CD8-positive, alpha-beta memory T cell (primary cell): ENCODE measurements around the gene UNCX. TPM values are rescaled to one million over a fixed set of nuclear protein-coding genes. Genes with fewer than 3 reads are reported as not detected.

Experiments used
- CTCF ChIA-PET: fragments of 350-600 bp; sonication (Branson Sonifier 250); formaldehyde crosslinking; loops from one replicate; lab custom pipeline; 2021; ENCODE audit warnings: antibody characterized with exemption; lab: Charles Lee
- POLR2A ChIA-PET: fragments of 350-600 bp; sonication (Branson Sonifier 250); formaldehyde crosslinking; loops from one replicate; lab custom pipeline; 2021; ENCODE audit warnings: antibody characterized with exemption; lab: Charles Lee
- DNase-seq, 5 donors: peaks; one replicate each; pipeline versions ENCODE4 v3.0.0 to v3.0.0-alpha.2; 2020 to 2022; ENCODE audit warnings: mixed read lengths in 1 of 5
- H3K27ac ChIP-seq: one replicate; pipeline ENCODE4 v1.7.0; 2013; ENCODE audit warnings: low read depth, mild to moderate bottlenecking, low read length, moderate library complexity
- H3K27me3 ChIP-seq: 2 replicates; pipeline ENCODE4 v1.7.0; 2013; ENCODE audit warnings: low read length, mild to moderate bottlenecking; ENCODE audit not compliant: insufficient read depth, poor library complexity, severe bottlenecking
- H3K36me3 ChIP-seq: 2 replicates; pipeline ENCODE4 v1.7.0; 2013; ENCODE audit warnings: mild to moderate bottlenecking, low read length, moderate library complexity; ENCODE audit not compliant: insufficient read depth
- H3K4me1 ChIP-seq: 2 replicates; pipeline ENCODE4 v1.7.0; 2013; ENCODE audit warnings: mild to moderate bottlenecking, low read length, moderate library complexity; ENCODE audit not compliant: insufficient read depth
- H3K4me3 ChIP-seq: 2 replicates; pipeline ENCODE4 v1.7.0; 2013; ENCODE audit warnings: mild to moderate bottlenecking, low read length
- H3K9me3 ChIP-seq: 2 replicates; pipeline ENCODE4 v1.7.0; 2013; ENCODE audit warnings: mild to moderate bottlenecking, low read length
- H3K27ac Mint-ChIP-seq, 8 donors: one replicate each; pipeline ENCODE4 v1.8.0; 2020 to 2021; ENCODE audit warnings: mixed read lengths in 8 of 8, mild to moderate bottlenecking in 6 of 8, inconsistent platforms in 3 of 8, moderate library complexity in 3 of 8
- H3K27me3 Mint-ChIP-seq, 2 donors: one replicate each; pipeline ENCODE4 v1.8.0; 2020 to 2021; ENCODE audit warnings: mixed read lengths in 2 of 2, mild to moderate bottlenecking in 1 of 2, moderate library complexity in 1 of 2
- H3K36me3 Mint-ChIP-seq, 3 donors: one replicate each; pipeline ENCODE4 v1.8.0; 2020 to 2021; ENCODE audit warnings: mixed read lengths in 3 of 3, inconsistent platforms in 1 of 3, mild to moderate bottlenecking in 1 of 3
- H3K4me1 Mint-ChIP-seq, 3 donors: one replicate each; pipeline ENCODE4 v1.8.0; 2020 to 2021; ENCODE audit warnings: mixed read lengths in 3 of 3, inconsistent platforms in 1 of 3, mild to moderate bottlenecking in 1 of 3
- H3K4me3 Mint-ChIP-seq, 7 donors: one replicate each; pipeline ENCODE4 v1.8.0; 2020 to 2021; ENCODE audit warnings: mixed read lengths in 7 of 7, mild to moderate bottlenecking in 6 of 7, moderate library complexity in 4 of 7, inconsistent platforms in 2 of 7
- H3K9me3 Mint-ChIP-seq, 5 donors: one replicate each; pipeline ENCODE4 v1.8.0; 2020 to 2022; ENCODE audit warnings: mixed read lengths in 5 of 5, mild to moderate bottlenecking in 3 of 5, moderate library complexity in 2 of 5, inconsistent platforms in 1 of 5
- polyA plus RNA-seq: library from polyadenylated mRNA; unstranded; fragments of 300-500 nt; fragmentation: Illumina TruSeq; gene quantifications from one replicate; pipeline ENCODE4 v1.2.3, GENCODE V29; 2021
- total RNA-seq, 2 experiments: library from RNA; stranded (reverse); gene quantifications; one replicate each; pipeline ENCODE4 v1.2.3, GENCODE V29; 2021

UNCX gene
- total and polyA plus RNA-seq, 3 experiments from 2014 or later, result not detected

GRCh38 chr7:1285556-1286301 lies 53.1 kb downstream of the UNCX start:
- no peak overlapping the region for H3K4me3 Mint-ChIP-seq
- peak in 1 of 5 donors; percentile 37 for DNase-seq
- peaks cover 6 to 14% of the 10 kb centered on the region in 2 donors for H3K27me3 Mint-ChIP-seq
- H3K27ac Mint-ChIP-seq, result no peak overlapping the region
- no peaks in the 10 kb centered on the region for H3K36me3 Mint-ChIP-seq
- Histone ChIP-seq H3K4me1 (no peaks in the 10 kb centered on the region), H3K9me3 (no peaks in the 10 kb centered on the region), H3K27ac (no peak overlapping the region), H3K27me3 (no peaks in the 10 kb centered on the region), H3K4me3 (no peak overlapping the region), H3K36me3 (no peaks in the 10 kb centered on the region)
- peaks cover 4 to 10% (median 7%) of the 10 kb centered on the region in 3 donors for H3K4me1 Mint-ChIP-seq
- ChIA-PET POLR2A (no interaction called here), CTCF (no interaction called here)
- H3K9me3 Mint-ChIP-seq, result no peaks in the 10 kb centered on the region

Other genes starting within 250 kb of the UNCX start
- not detected for gene CYP2W1, start 249.7 kb upstream of the UNCX start, total RNA-seq
- not detected for gene CYP2W1, start 249.7 kb upstream of the UNCX start, polyA plus RNA-seq
- gene GPR146, start 188.3 kb upstream of the UNCX start, total RNA-seq, result under 1 TPM; 0.55 to 0.70 TPM
- 1.2 TPM for gene GPR146, start 188.3 kb upstream of the UNCX start, polyA plus RNA-seq
- not detected for gene GPER1, start 144.8 kb upstream of the UNCX start, total RNA-seq
- 0.17 TPM for gene GPER1, start 144.8 kb upstream of the UNCX start, polyA plus RNA-seq
- 10 to 100 TPM; 27.8 to 28.5 TPM for gene ZFAND2A, start 72.7 kb upstream of the UNCX start, total RNA-seq
- gene ZFAND2A, start 72.7 kb upstream of the UNCX start, polyA plus RNA-seq, result 45.6 TPM
- 1 to 10 TPM; 2.1 to 2.3 TPM for gene MICALL2, start 226.6 kb downstream of the UNCX start, total RNA-seq
- gene MICALL2, start 226.6 kb downstream of the UNCX start, polyA plus RNA-seq, result 0.71 TPM